Activated naive CD8-positive, alpha-beta T cell treated with anti-CD3 and anti-CD28 coated beads, Interleukin-2, amount 50 U/mL, for 24 hours (primary cell): ENCODE measurements around the gene KCNH3.
"Not testable (repeated sequence)": the region's sequence is repeated elsewhere in the genome, so short reads cannot be mapped to it uniquely, and the experiment has no call there.

ENCODE experiments used
- ATAC-seq: fragments of 150-1000 bp; cut with Tn5 transposase; one replicate; pipeline ENCODE4 v1.10.0; 2021
- DNase-seq: peaks from one replicate; pipeline ENCODE4 v3.0.0; 2021
- H3K27ac Mint-ChIP-seq: one replicate; pipeline ENCODE4 v1.8.0; 2021; ENCODE audit warnings: mild to moderate bottlenecking, mixed read lengths
- H3K27me3 Mint-ChIP-seq: one replicate; pipeline ENCODE4 v1.8.0; 2021; ENCODE audit warnings: mixed read lengths
- H3K36me3 Mint-ChIP-seq: one replicate; pipeline ENCODE4 v1.8.0; 2021; ENCODE audit warnings: low read depth, mixed read lengths
- H3K4me1 Mint-ChIP-seq: one replicate; pipeline ENCODE4 v1.8.0; 2021; ENCODE audit warnings: mixed read lengths
- H3K4me3 Mint-ChIP-seq: one replicate; pipeline ENCODE4 v1.8.0; 2021; ENCODE audit warnings: mild to moderate bottlenecking, moderate library complexity, mixed read lengths
- H3K9me3 Mint-ChIP-seq: one replicate; pipeline ENCODE4 v1.8.0; 2021; ENCODE audit warnings: mixed read lengths

KCNH3 gene

DNA sequence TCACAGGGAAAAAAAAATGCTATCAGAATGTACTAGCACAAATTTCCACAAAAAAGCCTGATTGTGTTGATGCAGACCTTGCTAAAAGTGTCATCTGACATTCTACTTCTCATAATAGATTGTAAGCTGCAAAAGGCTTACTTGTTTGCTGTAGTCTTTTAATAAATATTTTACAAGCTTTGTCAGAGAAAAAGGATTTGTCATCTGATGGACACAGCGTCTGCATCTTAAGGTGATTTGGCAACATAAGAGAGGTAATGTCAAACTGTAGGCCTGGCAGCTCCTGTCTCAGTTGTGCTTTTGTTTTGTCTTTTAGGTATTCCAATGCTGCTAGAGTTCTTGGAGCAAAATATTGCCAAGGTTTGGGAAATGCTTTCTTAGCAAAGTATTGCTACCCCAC is 26.3 kb upstream of the KCNH3 start:
- H3K27ac Mint-ChIP-seq, result no peak overlapping the region
- no peaks in the 10 kb centered on the region for H3K36me3 Mint-ChIP-seq
- no peaks in the 10 kb centered on the region for H3K9me3 Mint-ChIP-seq
- no peak for DNase-seq
- H3K4me3 Mint-ChIP-seq, result no peak overlapping the region
- no peaks in the 10 kb centered on the region for H3K27me3 Mint-ChIP-seq
- no peak for ATAC-seq
- peaks cover 2% of the 10 kb centered on the region for H3K4me1 Mint-ChIP-seq

DNA sequence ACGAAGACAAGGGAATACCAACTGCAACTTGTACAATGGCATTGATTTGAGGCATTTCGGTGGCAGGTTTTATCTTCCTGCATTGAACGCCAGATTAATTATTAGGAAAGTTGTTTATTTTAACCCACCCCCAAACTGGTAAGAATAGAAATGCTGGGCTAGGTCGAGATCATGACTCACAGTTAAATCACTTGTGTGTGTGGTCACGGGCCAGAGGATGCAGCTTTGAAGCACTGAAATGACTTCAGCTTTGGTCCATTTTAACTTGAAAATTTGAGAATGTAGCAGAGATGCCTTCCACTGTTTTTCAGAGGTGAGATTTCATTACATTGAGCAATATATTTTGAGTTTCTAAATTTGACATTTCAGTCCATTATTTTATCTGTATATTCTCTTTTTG is 23.6 kb upstream of the KCNH3 start:
- Mint-ChIP-seq H3K27ac (no peak overlapping the region), H3K9me3 (no peaks in the 10 kb centered on the region), H3K4me1 (peaks cover 18% of the 10 kb centered on the region), H3K27me3 (no peaks in the 10 kb centered on the region), H3K4me3 (no peak overlapping the region), H3K36me3 (peaks cover 2% of the 10 kb centered on the region)
- ATAC-seq (no peak), DNase-seq (no peak)

DNA sequence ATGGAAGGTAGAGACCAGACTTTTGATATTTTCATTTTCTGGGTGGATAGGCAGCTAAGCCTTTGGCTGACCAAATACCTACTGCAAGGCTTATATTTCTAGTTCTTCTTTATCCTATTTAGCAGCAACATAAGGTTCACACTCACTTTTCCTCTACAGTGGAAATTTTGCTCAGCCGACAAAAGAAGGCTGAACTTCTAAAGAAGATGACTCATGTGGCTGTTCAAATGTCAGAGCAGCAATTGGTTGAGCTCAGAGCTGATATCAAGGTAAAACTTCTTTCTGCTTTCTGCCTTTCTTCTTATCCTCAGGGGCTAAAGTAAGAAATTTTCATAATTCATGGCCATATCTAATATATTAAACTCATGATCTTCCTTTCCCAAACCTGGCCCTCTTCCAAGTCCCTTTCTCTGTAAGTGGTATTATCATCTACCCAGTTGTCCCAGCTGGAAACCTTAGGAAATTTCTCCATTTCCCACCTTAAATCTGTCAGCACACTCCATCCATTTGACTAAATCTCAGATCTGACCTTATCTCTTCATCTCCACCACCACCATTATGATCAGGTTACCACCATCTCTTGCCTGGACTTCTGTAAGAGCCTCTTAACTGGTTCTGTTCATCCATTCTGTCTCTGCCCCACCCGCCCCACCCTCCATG is 19.8 kb upstream of the KCNH3 start:
- ATAC-seq (peak; percentile 86), DNase-seq (no peak)
- H3K27me3 Mint-ChIP-seq, result no peaks in the 10 kb centered on the region
- H3K27ac Mint-ChIP-seq, result no peak overlapping the region
- no peaks in the 10 kb centered on the region for H3K9me3 Mint-ChIP-seq
- H3K4me3 Mint-ChIP-seq, result peak overlapping the region; percentile 38
- peaks cover 19% of the 10 kb centered on the region for H3K4me1 Mint-ChIP-seq
- peaks cover 3% of the 10 kb centered on the region for H3K36me3 Mint-ChIP-seq

DNA sequence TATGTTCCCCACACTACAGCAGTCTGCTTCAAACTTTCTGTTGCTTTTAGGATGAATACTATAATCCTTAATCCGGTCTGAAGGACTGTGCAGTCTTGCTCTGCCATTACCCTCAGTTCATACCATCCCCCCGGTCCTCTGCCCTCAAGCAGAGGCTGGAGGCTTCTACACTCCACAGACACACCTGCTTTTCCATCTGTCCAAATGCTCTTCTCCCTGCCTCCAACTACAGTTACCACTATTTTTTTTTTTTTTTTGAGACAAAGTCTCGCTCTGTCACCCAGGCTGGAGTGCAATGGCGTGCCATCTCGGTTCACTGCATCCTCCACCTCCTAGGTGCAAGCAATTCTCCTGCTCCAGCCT is 19.3 kb upstream of the KCNH3 start:
- Mint-ChIP-seq H3K36me3 (peaks cover 3% of the 10 kb centered on the region), H3K27ac (no peak overlapping the region), H3K4me1 (peaks cover 19% of the 10 kb centered on the region), H3K27me3 (no peaks in the 10 kb centered on the region), H3K4me3 (peak overlapping the region; percentile 11), H3K9me3 (no peaks in the 10 kb centered on the region)
- DNase-seq (no peak), ATAC-seq (no peak)

DNA sequence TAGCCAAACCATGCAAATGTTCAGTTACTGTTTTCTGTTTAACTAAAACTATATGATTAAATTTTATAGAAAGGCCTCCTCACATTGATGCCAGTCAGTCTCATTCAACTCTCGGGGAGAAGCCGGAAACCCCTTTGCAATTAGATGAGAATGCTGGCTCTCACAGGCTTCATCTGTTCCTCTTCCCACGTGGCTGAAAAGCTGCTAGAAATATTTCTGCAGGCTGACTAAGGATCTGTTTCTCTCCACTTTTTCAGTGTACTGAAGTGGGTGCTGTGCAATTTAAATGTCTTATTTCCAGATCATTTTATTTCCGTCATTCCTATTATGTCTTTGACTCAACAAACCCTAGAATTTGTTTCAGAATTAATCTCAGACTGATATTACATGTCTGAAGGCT is 17.4 kb upstream of the KCNH3 start:
- ATAC-seq, result no peak
- H3K27me3 Mint-ChIP-seq, result no peaks in the 10 kb centered on the region
- H3K4me1 Mint-ChIP-seq, result peaks cover 17% of the 10 kb centered on the region
- no peak for DNase-seq
- no peaks in the 10 kb centered on the region for H3K9me3 Mint-ChIP-seq
- H3K27ac Mint-ChIP-seq, result no peak overlapping the region
- H3K4me3 Mint-ChIP-seq, result no peak overlapping the region
- peaks cover 6% of the 10 kb centered on the region for H3K36me3 Mint-ChIP-seq

DNA sequence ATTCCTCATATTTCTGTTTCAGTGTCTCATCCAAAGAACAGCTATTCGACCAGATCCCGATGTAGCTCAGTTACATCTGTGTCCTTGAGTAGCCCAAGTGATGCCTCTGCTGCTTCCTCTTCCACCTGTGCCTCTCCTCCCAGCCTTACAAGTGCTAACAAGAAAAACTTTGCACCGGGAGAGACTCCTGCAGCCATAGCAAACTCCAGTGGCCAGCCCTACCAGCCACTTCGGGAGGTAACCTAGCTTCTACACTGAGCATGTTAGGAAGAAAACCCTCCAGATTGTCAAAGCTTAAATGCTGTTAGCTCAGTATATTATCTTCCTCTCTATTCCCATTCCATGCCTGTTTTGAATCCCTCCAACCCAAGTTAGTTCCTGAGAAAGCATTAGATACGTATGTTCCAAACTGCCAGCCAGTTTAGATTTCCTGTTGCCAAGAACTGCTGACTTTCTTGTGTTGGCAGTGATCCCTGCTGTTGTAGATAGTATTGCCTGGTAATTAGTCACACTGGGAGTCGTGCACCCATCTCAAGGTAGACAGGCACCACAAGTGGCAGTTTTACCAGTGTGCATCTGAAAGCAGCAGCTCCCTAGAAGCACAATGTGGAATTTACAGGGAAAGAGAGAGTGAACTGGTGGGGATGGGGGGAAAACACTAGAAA is 14.0 kb upstream of the KCNH3 start:
- Mint-ChIP-seq H3K36me3 (peaks cover 4% of the 10 kb centered on the region), H3K27ac (no peak overlapping the region), H3K9me3 (no peaks in the 10 kb centered on the region), H3K27me3 (no peaks in the 10 kb centered on the region), H3K4me1 (peaks cover 2% of the 10 kb centered on the region), H3K4me3 (no peak overlapping the region)
- DNase-seq, result no peak
- no peak for ATAC-seq

DNA sequence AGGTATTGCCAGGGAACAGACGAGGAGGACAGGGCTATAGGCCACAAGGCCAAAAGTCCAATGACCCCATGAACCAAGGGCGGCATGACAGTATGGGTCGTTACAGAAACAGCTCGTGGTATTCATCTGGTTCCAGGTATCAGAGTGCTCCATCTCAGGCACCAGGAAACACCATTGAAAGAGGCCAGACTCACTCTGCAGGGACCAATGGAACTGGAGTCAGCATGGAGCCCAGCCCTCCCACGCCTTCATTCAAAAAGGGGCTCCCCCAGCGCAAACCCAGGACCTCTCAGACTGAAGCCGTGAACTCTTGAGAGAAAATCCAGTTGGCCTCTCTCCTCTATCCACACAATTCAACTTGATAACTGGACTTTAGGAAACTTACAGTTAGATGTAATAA is 12.9 kb upstream of the KCNH3 start:
- DNase-seq, result no peak
- Mint-ChIP-seq H3K27me3 (no peaks in the 10 kb centered on the region), H3K36me3 (peaks cover 2% of the 10 kb centered on the region), H3K4me1 (no peaks in the 10 kb centered on the region), H3K9me3 (no peaks in the 10 kb centered on the region), H3K27ac (no peak overlapping the region), H3K4me3 (no peak overlapping the region)
- no peak for ATAC-seq

DNA sequence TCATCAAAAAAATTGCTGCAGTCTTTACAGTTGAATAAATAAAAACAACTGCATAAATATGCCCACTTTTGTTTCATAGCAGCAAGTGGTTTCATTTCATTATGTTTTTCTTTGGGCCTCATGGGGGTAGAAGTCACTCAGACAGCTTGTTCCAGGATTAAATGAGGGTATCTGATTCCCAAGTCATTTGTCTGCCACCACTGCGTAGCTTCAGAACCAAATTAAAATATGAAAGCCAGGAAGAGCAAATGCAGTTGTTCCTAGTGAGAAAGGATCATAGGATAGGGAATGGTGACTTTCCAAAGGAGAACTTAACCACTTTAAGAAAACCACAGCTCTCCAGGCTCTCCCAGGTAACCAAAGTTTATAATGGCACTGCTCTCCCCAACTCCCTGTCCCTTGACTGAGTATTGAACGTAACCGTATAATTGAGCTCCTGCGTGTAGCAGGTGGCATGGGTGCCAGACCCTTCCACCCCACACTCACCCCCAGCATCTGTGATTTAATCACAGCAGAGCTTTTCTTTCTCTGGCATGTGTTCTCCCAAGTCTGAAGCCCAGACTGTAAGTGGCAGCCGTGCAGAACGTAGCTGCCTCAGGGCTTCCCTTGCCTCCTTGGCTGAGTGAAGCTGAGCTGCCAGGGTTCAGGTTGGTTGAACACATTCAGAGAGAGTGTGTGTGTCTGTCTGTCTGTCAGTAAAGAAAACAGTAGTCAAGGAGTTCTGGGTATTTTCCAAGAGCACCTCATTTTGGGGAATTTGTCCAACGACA is 11.3 kb upstream of the KCNH3 start:
- no peak overlapping the region for H3K4me3 Mint-ChIP-seq
- no peak overlapping the region for H3K27ac Mint-ChIP-seq
- H3K9me3 Mint-ChIP-seq, result no peaks in the 10 kb centered on the region
- ATAC-seq (no peak), DNase-seq (no peak)
- peaks cover 2% of the 10 kb centered on the region for H3K36me3 Mint-ChIP-seq
- H3K27me3 Mint-ChIP-seq, result no peaks in the 10 kb centered on the region
- no peaks in the 10 kb centered on the region for H3K4me1 Mint-ChIP-seq

DNA sequence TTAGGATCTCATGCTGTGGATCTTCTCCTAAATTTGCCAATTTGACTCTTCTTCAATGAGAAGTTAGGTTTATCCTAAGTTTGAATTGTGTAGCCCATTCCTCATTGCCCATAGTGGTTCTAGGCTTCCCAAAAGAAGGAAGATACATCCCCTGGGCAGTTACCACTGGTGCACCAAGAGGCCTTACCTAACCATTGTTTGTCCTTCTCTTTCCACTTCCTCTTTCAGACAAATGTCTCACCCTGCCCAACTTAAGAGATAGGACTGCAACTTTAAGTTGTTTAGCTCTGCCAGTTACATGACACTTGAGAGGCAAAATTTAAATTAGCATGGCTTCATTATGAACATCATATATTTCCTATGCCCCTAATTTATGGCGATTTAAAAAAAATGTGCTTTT is 9.4 kb upstream of the KCNH3 start:
- Mint-ChIP-seq H3K36me3 (peaks cover 2% of the 10 kb centered on the region), H3K4me1 (no peaks in the 10 kb centered on the region), H3K27me3 (no peaks in the 10 kb centered on the region), H3K4me3 (no peak overlapping the region), H3K27ac (no peak overlapping the region), H3K9me3 (no peaks in the 10 kb centered on the region)
- ATAC-seq, result no peak
- no peak for DNase-seq

DNA sequence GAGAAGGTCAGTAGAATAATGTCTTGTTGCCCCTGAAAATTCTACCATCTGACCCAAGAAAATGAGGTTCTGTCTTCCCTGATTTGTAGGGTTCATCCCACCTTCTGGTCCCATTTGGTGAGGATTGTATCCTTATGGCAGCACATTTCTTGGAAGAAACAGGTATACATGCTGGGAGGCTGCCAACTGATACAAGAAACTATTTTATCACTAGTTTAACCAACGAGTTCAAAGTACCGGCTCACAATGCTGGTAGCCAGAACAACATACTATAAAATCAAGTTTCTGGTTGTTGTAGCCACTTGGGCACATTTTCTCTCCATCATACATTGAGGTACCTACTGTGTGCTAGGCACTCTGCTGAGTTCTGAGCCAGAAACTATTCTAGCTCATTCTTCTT is 7.1 kb upstream of the KCNH3 start:
- DNase-seq (no peak), ATAC-seq (no peak)
- H3K36me3 Mint-ChIP-seq, result no peaks in the 10 kb centered on the region
- H3K4me3 Mint-ChIP-seq, result no peak overlapping the region
- peaks cover 12% of the 10 kb centered on the region for H3K27me3 Mint-ChIP-seq
- H3K27ac Mint-ChIP-seq, result no peak overlapping the region
- H3K9me3 Mint-ChIP-seq, result no peaks in the 10 kb centered on the region
- no peaks in the 10 kb centered on the region for H3K4me1 Mint-ChIP-seq

DNA sequence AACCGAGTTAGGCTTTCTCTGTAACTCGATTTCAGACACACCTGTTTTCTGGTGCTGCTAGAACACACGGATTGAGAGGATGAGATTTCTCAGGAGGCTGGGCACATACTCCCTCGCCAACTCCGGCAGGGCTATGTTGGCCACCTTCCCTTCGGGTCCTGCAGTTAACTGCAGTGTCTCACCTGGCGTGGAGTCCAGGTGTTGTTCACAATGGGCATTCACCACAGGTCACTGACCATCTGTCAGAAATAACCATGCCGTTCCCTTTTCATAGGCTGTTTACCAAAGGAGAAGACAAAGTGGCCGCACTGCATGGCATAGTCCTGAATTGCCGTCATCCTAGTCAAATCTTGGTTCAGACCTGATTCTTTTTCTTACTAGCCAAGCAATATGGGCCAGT is 5.5 kb upstream of the KCNH3 start:
- DNase-seq (no peak), ATAC-seq (no peak)
- H3K27ac Mint-ChIP-seq, result no peak overlapping the region
- H3K4me3 Mint-ChIP-seq, result no peak overlapping the region
- H3K27me3 Mint-ChIP-seq, result peaks cover 25% of the 10 kb centered on the region
- no peaks in the 10 kb centered on the region for H3K36me3 Mint-ChIP-seq
- peaks cover 10% of the 10 kb centered on the region for H3K4me1 Mint-ChIP-seq
- H3K9me3 Mint-ChIP-seq, result no peaks in the 10 kb centered on the region

DNA sequence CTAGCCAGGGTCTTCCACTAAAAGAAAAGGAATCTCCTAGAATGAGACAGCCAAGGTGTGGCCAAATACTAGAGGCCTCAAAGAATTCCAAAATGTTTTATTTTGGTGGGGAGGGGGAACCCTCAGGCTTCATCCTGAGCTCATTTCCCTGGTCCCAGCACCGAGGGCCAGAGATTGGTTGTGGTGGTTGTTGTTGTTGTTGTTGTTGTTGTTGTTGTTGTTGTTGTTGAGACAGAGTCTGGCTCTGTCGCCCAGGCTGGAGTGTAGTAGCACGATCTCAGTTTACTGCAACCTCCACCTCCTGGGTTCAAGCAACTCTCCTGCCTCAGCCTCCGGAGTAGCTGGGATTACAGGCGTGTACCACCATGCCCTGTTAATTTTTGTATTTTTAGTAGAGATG is 4.7 kb upstream of the KCNH3 start:
- ATAC-seq, DNase-seq: not testable (repeated sequence)

DNA sequence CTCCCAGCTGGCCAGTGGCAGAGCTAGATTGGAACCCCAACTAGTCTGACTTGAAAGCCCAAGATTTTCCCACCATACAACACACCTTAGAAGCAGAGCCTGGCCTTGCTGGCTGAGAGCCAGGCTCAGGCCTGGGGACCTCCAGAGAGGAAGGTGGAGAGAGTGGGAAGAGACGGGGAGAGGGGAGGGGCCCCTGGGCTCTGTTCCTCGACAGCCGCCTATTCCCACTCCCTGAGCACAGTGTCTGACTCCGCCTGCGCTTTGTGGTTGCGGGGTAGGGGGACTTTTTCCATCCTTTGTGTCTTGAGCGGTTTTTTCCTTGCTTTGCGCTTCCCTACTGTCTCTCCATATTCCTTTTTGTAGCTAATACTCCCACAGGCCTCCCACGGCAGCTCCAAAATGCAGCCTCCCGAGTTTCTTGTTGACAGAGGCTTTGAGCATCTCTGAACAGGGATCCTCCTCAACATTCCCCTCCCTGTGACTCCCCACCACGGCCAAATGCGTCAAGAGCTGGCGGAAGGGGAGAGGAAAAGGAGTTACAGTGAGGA is 4.0 kb upstream of the KCNH3 start:
- peaks cover 30% of the 10 kb centered on the region for H3K27me3 Mint-ChIP-seq
- H3K4me3 Mint-ChIP-seq, result no peak overlapping the region
- H3K27ac Mint-ChIP-seq, result no peak overlapping the region
- DNase-seq (no peak), ATAC-seq (no peak)
- no peaks in the 10 kb centered on the region for H3K36me3 Mint-ChIP-seq
- H3K9me3 Mint-ChIP-seq, result no peaks in the 10 kb centered on the region
- peaks cover 14% of the 10 kb centered on the region for H3K4me1 Mint-ChIP-seq

More for the DNA sequence above, 4.7 kb upstream of the KCNH3 start:
- H3K27me3 Mint-ChIP-seq, result peaks cover 26% of the 10 kb centered on the region
- not testable (repeated sequence) for H3K27ac Mint-ChIP-seq, H3K36me3 Mint-ChIP-seq, H3K4me3 Mint-ChIP-seq, H3K9me3 Mint-ChIP-seq
- H3K4me1 Mint-ChIP-seq, result peaks cover 10% of the 10 kb centered on the region

DNA sequence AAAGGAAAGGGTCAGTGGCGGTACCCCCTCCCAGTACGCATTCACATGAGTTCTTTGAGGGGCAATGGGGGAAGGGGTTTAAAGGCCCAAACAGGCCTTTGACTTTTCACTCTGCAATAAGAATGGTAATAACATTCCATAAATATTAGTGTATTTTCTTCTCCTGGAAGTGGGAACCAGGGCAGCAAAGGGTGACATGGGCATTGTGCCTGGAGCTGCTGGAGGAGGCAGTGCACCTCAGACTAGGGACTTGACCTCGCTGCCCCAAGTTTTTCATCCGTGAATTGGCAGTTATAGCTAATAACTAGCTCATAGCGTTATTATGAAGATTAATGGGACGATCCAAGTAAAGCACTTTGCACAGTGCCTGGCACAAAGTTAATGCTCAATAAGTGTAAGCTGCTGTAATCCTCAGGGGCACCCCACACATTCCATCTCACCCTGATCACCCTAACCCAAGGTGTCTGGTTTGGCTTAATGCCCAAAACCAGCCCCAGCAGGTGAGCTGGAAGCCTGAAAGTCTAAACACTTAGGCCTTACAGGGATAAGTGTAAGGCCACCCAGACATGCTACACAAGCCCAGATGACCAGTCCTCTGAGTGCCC is 2.8 kb upstream of the KCNH3 start:
- H3K36me3 Mint-ChIP-seq, result no peaks in the 10 kb centered on the region
- no peak overlapping the region for H3K4me3 Mint-ChIP-seq
- peaks cover 17% of the 10 kb centered on the region for H3K4me1 Mint-ChIP-seq
- H3K27me3 Mint-ChIP-seq, result peaks cover 39% of the 10 kb centered on the region
- no peaks in the 10 kb centered on the region for H3K9me3 Mint-ChIP-seq
- no peak for DNase-seq
- H3K27ac Mint-ChIP-seq, result no peak overlapping the region
- ATAC-seq, result no peak
